HG02852 (cell line): ENCODE measurements around the gene PPP1R3E.

Experiments used
- ATAC-seq: cut with Tn5 transposase; IDR thresholded peaks from one replicate; pipeline ENCODE4 v1.9.1; 2021; ENCODE audit warnings: mild to moderate bottlenecking, moderate library complexity; ENCODE audit not compliant: unreplicated experiment

PPP1R3E gene

DNA sequence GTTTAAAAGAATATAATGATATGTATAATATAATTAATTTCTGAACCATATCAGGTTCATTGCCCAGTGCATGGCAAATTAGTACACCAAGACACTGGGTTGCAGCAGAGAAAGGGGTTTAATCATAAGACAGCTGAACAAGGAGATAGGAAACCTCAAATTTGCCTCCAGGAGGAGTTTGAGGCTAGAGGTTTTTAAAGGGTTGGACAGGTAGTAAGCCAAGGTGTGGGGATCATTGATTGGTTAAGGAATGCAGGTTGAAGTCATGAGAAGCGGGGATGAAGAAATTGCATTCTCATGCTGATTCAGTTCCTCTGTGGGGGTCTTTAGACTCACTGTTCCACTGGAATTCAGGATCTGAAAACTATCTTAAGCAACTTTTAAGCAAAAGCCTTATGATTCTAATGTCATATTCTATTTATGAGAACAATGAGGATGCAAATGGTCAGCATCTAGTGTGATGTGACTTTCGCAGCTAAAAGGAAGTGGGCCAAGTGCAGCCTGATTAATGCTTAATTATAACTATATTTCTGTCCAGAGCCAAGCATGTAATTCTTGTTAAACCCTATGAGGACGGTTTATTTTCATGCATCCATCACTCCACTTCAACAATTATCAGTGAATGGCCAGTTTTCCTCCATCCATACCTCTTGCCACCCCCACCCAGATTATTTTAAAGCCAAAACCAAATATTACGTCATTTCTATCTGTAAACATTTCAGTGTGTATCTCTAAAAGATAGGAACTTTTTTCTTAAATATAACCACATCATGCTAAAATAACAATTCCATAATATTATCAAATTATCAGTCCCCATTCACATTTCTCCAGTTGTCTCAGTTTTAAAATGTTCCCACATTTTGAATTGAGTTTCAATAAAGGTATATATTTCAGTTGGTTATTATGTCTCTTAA is 50.0 kb downstream of the PPP1R3E start:
- ATAC-seq, result no peak

DNA sequence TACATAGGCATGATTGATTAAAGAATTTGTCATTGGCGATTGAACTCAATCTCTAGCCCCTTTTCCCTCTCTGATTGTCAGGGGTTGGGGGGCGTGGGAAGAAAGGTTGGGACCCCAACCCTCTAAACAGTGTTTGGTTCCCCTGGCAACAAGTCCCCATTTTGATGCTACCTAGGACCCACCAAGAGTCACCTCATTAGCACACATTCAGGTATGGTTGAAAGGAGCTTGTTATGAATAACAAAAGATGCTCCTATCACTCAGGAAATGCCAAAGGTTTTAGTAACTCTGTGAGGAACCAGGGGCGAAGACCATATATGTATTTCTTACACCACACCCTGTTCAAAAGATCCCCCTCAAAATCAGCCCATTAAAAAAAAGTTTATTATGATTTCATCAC is 50.7 kb downstream of the PPP1R3E start:
- no peak for ATAC-seq

DNA sequence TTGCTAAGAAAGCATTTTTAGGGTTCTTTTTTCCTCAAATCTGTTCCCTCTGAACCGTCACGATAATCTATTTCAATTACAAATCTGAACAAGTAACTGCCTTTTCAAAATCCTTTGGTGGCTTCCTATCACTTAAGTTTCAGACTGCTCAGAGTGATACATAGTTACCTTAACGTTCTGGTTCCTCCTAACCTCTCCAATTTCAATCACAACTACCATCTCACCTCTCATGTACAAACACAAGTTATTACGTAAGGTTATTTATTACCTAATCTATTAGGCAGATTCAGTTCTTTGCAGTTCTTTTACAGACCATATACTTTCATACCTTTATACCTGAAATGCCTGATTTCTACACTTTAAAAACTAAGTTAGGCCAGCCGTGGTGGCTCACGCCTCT is 52.8 kb downstream of the PPP1R3E start:
- ATAC-seq, result no peak

DNA sequence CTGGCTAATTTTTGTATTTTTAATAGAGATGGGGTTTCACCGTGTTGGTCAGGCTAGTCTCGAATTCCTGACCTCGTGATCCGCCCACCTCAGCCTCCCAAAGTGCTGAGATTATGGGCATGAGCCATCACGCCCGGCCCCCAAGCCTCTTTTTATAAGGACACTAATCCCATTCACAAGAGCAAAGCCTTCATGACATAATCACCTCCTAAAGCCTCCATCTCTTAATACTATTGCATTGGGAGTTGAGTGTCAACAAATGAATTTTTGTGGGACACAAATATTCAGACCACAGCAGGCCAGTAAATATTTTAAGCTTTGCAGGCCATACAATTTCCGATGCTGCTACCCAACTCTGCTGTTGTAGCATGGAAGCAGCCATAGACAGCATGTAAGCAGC is 54.1 kb downstream of the PPP1R3E start:
- ATAC-seq, result no peak
